GM15510 (cell line): Measurements from ENCODE around the gene UBE2F.

ENCODE experiments used
- POLR2A ChIP-seq: IDR thresholded peaks from 3 replicates; pipeline ENCODE4 v1.6.1; 2011; ENCODE audit warnings: borderline replicate concordance; ENCODE audit not compliant: insufficient read length; ENCODE audit errors: extremely low read depth

The UBE2F gene

GRCh38 chr2:237996021-237996593 is 29.3 kb downstream of the UBE2F start:
- no peak for TF ChIP-seq POLR2A

GRCh38 chr2:237997521-237997920 is 30.7 kb downstream of the UBE2F start:
- no peak for TF ChIP-seq POLR2A

- no peak for TF ChIP-seq POLR2A
These were observed 31.7 kb downstream of the UBE2F start for GRCh38 chr2:237998530-237998929.

- TF ChIP-seq POLR2A = no peak
These were observed 36.6 kb downstream of the UBE2F start for GRCh38 chr2:238003234-238004031.

GRCh38 chr2:238004077-238004830 is 37.4 kb downstream of the UBE2F start:
- TF ChIP-seq POLR2A = no peak

- TF ChIP-seq POLR2A = no peak
These were observed 38.7 kb downstream of the UBE2F start for GRCh38 chr2:238005528-238005927.

- no peak for TF ChIP-seq POLR2A
These were observed 39.7 kb downstream of the UBE2F start for GRCh38 chr2:238006510-238006909.

GRCh38 chr2:238007924-238008323 is 41.1 kb downstream of the UBE2F start:
- TF ChIP-seq POLR2A = no peak

- no peak for TF ChIP-seq POLR2A
These were observed 42.7 kb downstream of the UBE2F start for GRCh38 chr2:238009563-238009962.

- TF ChIP-seq POLR2A = no peak
These were observed 43.8 kb downstream of the UBE2F start for GRCh38 chr2:238010572-238010971.

GRCh38 chr2:238013806-238014205 is 47.0 kb downstream of the UBE2F start:
- TF ChIP-seq POLR2A = no peak

- TF ChIP-seq POLR2A = no peak
These were observed 48.9 kb downstream of the UBE2F start for GRCh38 chr2:238015705-238016104.

GRCh38 chr2:238016526-238016925 is 49.7 kb downstream of the UBE2F start:
- no peak for TF ChIP-seq POLR2A

GRCh38 chr2:238019962-238020361 is 53.1 kb downstream of the UBE2F start:
- no peak for TF ChIP-seq POLR2A

GRCh38 chr2:238020816-238021215 is 54.0 kb downstream of the UBE2F start:
- TF ChIP-seq POLR2A = no peak
